ENCODE results near the gene BLMH. TPM values are rescaled to one million over a fixed set of nuclear protein-coding genes. Genes with fewer than 3 reads are reported as not detected.

The BLMH gene
- polyA plus RNA-seq, 1 of the 3 experiments (the other 2 are of a cell fraction), result 19.4 TPM

DNA sequence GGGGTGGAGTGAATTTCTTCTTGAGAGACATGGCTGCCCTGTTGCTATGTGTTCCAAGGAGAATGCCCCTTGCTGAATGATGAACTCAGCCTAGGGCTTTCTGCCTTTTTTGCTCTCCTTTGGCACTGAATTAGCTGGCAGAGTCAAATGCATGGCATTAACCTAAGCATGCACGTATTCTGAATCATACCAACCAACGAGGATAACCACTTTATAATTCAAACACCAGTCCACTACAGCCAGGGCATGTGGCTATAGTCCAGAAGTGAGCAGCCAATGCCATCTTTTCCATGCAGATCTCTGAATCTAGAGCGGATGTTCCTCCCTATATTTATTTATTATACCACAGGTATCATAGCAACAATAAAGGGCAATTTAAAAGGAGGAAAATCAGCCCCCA is 26.4 kb upstream of the BLMH start:
- no peak for TF ChIP-seq TAF1 (IDR thresholded peaks at IDR 0.05; ENCODE audit: borderline replicate concordance, low read depth, low read length)
- TF ChIP-seq, protein P1, sequence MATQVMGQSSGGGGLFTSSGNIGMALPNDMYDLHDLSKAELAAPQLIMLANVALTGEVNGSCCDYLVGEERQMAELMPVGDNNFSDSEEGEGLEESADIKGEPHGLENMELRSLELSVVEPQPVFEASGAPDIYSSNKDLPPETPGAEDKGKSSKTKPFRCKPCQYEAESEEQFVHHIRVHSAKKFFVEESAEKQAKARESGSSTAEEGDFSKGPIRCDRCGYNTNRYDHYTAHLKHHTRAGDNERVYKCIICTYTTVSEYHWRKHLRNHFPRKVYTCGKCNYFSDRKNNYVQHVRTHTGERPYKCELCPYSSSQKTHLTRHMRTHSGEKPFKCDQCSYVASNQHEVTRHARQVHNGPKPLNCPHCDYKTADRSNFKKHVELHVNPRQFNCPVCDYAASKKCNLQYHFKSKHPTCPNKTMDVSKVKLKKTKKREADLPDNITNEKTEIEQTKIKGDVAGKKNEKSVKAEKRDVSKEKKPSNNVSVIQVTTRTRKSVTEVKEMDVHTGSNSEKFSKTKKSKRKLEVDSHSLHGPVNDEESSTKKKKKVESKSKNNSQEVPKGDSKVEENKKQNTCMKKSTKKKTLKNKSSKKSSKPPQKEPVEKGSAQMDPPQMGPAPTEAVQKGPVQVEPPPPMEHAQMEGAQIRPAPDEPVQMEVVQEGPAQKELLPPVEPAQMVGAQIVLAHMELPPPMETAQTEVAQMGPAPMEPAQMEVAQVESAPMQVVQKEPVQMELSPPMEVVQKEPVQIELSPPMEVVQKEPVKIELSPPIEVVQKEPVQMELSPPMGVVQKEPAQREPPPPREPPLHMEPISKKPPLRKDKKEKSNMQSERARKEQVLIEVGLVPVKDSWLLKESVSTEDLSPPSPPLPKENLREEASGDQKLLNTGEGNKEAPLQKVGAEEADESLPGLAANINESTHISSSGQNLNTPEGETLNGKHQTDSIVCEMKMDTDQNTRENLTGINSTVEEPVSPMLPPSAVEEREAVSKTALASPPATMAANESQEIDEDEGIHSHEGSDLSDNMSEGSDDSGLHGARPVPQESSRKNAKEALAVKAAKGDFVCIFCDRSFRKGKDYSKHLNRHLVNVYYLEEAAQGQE (IDR thresholded peaks at IDR 0.05; ENCODE audit: low read depth, low read length), result no peak
- TF ChIP-seq EP300 (IDR thresholded peaks at IDR 0.05; ENCODE audit: borderline replicate concordance in 1 of 2, low read depth in 1 of 2, low read length in 1 of 2), result no peak
- TF ChIP-seq CHD2 (IDR thresholded peaks at IDR 0.05; ENCODE audit: low read length, partially characterized antibody), result no peak
- TF ChIP-seq SMC3 (IDR thresholded peaks at IDR 0.05; ENCODE audit: low read depth, low read length), result no peak
- TF ChIP-seq RAD21 (IDR thresholded peaks at IDR 0.05; ENCODE audit: low read length), result no peak
- TF ChIP-seq, protein P2, sequence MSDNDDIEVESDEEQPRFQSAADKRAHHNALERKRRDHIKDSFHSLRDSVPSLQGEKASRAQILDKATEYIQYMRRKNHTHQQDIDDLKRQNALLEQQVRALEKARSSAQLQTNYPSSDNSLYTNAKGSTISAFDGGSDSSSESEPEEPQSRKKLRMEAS (IDR thresholded peaks at IDR 0.05; ENCODE audit: low read depth), result no peak
- TF ChIP-seq GABPA (IDR thresholded peaks at IDR 0.05; ENCODE audit: low read depth), result no peak
- TF ChIP-seq POLR2AphosphoS5 (IDR thresholded peaks at IDR 0.05; ENCODE audit: low read depth, low read length), result no peak
- no peak for TF ChIP-seq RCOR1 (IDR thresholded peaks at IDR 0.05; ENCODE audit: low read length)
- TF ChIP-seq TEAD4 (IDR thresholded peaks at IDR 0.05; ENCODE audit: borderline replicate concordance, insufficient read depth), result no peak
- TF ChIP-seq, protein P3, sequence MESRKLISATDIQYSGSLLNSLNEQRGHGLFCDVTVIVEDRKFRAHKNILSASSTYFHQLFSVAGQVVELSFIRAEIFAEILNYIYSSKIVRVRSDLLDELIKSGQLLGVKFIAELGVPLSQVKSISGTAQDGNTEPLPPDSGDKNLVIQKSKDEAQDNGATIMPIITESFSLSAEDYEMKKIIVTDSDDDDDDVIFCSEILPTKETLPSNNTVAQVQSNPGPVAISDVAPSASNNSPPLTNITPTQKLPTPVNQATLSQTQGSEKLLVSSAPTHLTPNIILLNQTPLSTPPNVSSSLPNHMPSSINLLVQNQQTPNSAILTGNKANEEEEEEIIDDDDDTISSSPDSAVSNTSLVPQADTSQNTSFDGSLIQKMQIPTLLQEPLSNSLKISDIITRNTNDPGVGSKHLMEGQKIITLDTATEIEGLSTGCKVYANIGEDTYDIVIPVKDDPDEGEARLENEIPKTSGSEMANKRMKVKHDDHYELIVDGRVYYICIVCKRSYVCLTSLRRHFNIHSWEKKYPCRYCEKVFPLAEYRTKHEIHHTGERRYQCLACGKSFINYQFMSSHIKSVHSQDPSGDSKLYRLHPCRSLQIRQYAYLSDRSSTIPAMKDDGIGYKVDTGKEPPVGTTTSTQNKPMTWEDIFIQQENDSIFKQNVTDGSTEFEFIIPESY (IDR thresholded peaks at IDR 0.05; ENCODE audit: borderline replicate concordance, low read depth), result no peak
- no peaks in the 10 kb centered on the region for H3K79me2 ChIP-seq (ENCODE audit: insufficient read depth)
- no peaks in the 10 kb centered on the region for H3F3A ChIP-seq (replicated peaks; ENCODE audit: insufficient read depth)
- H3K36me3 ChIP-seq (replicated peaks in 1 of 2; ENCODE audit: control insufficient read depth in 1 of 2, insufficient read depth in 2 of 2, low read length in 1 of 2), result no peaks in the 10 kb centered on the region
- no peaks in the 10 kb centered on the region for H4K20me1 ChIP-seq (ENCODE audit: insufficient read depth)
- H3K9me2 ChIP-seq, result no peaks in the 10 kb centered on the region
- H3K4me3 ChIP-seq (ENCODE audit: low read depth in 2 of 2, low read length in 1 of 2), result no peak overlapping the region
- 36% methylated on average over 3 of the region's 3 CpGs for WGBS (ENCODE audit: low lambda C conversion rate)
- no peak overlapping the region for H3K27ac ChIP-seq (ENCODE audit: low read depth in 2 of 2, low read length in 1 of 2)
- H2AFZ ChIP-seq (ENCODE audit: low read depth), result no peak overlapping the region
- DNase-seq, result no peak
- POLR2A ChIA-PET, result interaction anchor here (0.8 kb wide), 1 partner anchor 10 kb away, joined by 4 read pairs; no protein-coding TSS in a partner anchor
- H3K27me3 ChIP-seq (ENCODE audit: insufficient read depth), result no peaks in the 10 kb centered on the region
- H3K9ac ChIP-seq, result no peak overlapping the region
- H3K4me1 ChIP-seq (ENCODE audit: control insufficient read depth in 1 of 2, insufficient read depth in 2 of 2, low read depth in 1 of 2, low read length in 1 of 2), result no peaks in the 10 kb centered on the region
- no peak overlapping the region for H3K4me2 ChIP-seq
- H3K9me3 ChIP-seq, result no peaks in the 10 kb centered on the region
- CTCF ChIA-PET, result interaction anchor here (1.1 to 1.6 kb wide), 3 partner anchors 9 to 22 kb away, joined by 3 to 5 read pairs (median 3); no protein-coding TSS in a partner anchor
